Measurements from ENCODE around the gene RANBP10.

The RANBP10 gene

DNA sequence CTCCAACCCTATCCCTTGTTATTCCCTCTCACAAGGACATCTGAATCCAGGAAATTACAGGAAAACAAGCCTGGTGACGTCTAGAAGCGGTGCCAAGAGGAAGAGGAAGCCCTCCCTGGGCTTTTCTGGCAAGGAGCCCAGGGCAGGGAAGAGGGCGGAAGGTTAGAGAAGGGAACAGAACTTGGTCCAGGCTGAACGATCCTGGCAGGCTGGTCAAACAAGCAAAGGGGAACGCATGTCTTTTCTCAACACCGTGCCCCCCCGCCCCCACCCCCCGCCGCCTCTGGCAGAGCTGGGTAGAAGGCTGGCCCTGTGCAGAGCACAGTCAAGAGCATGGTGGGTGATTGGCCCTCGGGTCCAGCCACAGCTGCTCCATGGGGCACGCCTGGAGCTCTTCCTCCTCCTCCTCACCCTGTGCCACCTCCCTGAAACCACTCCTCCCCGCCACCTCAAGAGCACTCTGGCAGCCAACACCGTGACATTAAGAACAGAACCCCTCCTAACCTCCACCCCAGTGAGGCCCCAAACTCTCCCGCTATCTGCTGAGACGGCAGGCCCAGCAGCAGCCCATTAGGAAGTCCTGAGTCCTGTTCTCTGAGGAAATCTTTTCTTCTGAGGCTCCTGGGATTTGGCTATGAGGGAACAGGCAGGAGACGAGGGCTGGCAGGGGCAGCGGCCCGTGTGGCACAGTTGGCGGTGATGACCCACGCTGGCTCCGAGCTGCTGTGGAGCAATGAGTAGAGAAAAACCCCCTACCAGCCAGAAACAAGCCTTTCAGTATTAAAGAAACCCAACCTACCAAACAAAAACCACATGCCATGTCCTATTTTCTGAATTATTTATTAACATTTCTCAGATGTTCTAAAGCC lies 132.4 kb downstream of the RANBP10 start:
- peak; percentile 79 to 90 (median 80) for DNase-seq
